ENCODE data around the gene CNTNAP1. TPM values are rescaled to one million over a fixed set of nuclear protein-coding genes. Genes with fewer than 3 reads are reported as not detected.

Gene CNTNAP1
- 6.7 and 9.9 TPM in 2 replicates for total RNA-seq

DNA sequence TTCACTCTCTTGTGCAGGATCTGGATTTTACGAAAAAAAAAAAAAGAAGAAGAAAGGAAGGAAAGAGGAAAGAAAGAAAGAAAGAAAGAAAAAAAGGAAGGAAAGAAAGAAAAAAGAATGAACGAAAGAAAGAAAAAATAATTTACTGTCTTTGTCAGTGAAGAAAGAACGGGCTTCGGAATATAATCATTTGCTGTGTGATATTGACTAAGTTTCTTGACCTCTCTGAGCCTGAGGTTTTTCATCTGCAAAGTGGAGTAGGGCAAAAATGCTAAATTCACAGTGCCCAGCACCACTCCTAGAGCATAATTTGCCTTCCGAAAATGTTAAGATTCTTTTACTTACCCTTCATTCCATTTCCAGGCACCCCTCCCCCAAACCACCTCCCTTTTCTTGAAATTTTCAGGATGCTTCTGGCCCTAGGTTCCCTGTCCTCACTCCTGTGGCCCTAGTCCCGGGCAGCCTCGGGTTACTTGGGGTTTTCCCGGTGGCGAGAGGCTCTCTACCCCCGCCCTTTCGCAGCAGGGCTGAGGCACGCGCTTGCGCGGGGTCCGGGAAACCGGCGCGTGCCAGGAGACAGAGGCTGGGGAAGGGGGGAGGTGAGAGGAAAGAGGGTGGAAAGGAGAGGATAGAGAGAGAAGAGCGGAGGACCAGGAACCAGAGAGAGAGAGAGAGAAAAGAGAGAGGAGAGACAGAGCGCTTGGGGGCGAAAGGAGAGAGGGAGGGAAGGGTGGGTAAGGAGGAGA is at the start of gene CNTNAP1:
CNTNAP1 (plus strand) TSS at position 556 of the 746 bp plus-strand sequence. CDS start 299 bp downstream, outside the sequence.

DNA sequence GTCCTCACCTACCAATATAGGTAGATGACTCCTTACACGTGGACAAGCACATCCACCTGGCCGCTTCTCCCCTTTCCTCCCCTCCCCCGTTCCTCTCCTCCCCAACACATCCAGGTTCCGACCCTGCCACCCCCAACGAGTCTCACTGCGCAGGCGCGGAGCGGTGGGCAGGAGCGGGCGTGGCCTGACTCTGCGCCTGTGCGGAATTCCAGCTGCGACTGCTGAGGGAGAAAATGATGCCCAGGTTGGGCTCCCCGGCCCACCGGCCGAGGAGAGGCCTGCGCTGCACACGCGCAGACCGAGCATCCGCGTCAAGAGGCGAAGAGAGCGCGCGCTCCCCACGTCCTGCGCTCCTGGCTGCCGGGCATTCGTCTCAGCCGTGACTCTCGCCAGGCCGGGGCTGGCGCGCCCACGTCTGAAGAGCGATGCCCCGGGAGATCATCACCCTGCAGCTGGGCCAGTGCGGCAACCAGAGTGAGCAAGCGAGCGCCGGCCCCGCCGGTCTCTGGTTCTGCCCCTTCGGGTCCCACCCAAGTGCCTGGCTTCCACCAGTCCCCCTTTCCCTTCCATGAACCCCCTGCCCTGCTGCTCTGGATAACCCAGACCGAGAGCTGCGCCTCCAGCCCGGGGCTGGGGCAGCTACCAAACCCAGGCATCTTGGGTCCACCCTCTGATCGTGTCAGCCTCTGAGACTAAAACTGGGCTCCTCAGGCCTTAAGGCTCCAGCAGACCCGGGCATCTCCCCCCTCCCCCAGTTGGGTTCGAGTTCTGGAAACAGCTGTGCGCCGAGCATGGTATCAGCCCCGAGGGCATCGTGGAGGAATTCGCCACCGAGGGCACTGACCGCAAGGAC is 23.0 kb upstream of the CNTNAP1 start, which contains the start of gene TUBG2:
TUBG2 (plus strand) TSS at position 206 of the 853 bp plus-strand sequence; CDS start at position 426, 220 bp downstream.

DNA sequence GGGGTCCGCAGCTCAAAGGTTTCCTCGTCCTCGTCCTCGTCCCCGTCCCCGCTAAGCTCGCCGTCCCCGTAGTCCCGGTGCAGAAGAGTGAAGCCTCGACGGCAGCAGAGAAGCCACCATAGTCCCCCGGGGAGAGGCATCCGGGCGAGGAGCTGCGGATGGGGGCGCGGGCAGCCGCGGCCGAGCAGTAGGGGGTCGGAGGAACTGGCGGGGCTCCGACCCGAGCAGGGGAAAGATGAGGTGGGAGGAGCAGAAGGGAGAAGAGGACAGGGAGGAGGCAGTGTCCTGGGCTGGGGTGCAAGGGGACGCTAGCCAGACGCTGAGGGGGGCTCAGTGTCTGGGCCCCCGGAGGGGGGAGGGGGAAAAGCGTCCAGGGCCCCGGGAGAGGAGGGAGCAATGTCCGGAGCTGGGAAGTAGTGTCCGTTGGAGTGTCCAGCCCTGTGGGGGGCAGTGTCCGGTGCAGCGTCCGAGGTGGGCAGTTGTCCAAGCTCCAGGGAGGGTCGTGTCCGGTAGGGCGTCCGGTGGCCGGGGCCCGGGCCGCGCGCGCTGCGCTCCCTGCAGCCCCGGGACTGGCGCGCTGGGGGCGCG is 5.8 kb upstream of the CNTNAP1 start, which contains the start of gene PLEKHH3:
PLEKHH3 (minus strand) TSS at position 571 of the 588 bp plus-strand sequence; CDS start at position 140, 431 bp downstream.

DNA sequence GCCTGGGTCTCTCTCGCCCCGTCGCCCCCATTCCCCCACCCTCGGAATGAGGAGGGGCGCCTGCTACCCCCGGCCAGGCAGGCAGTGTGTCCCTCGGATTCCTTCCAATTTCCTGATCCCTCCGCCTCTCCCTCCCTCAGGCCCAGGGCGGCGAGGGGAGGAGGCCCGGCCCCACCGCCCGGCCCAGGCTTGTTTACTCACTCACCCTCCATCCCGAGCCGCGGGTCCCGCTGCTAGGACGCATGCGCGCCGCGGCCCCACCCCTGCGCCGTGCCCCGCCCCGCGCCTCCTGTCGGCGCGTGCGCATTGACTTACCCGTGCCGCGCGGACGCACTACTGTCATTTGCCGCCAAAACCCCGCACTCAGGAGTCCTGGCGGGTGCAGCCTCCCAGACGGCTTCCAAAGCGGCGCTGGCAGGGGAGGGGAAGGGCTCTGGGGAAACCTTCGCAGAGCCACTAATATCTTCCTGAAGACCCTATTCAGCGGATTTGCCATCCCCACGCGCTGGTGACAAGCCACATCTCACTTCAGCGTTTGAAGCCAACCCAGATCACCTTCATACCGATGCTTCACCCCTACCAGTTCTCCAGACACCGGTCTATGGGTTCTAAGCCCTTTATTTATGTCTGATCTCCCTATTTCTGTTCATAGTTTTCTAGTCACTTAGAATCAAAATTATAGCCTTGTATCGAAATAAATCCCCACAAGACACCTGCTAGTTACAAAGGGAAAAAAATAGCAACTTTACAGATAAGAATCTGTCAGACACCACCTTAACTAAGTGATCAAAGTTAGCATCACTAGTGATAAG is 62.7 kb downstream of the CNTNAP1 start, which contains the start of gene EZH1:
EZH1 (minus strand) TSS at position 235 of the 812 bp plus-strand sequence. CDS start 16,099 bp downstream, outside the sequence.

Other genes with a start within 250 kb of the CNTNAP1 start
- 17.2 and 18.1 TPM in 2 replicates for gene ATP6V0A1, start 223.7 kb upstream of the CNTNAP1 start, total RNA-seq
- 23.3 and 32.3 TPM in 2 replicates for gene NAGLU, start 146.3 kb upstream of the CNTNAP1 start, total RNA-seq
- 0.76 and 1.4 TPM in 2 replicates for gene HSD17B1, start 129.6 kb upstream of the CNTNAP1 start, total RNA-seq
- 7.5 and 9.0 TPM in 2 replicates for gene COASY, start 120.4 kb upstream of the CNTNAP1 start, total RNA-seq
- 30.3 and 34.1 TPM in 2 replicates for gene MLX, start 115.4 kb upstream of the CNTNAP1 start, total RNA-seq
- 1.1 and 1.3 TPM in 2 replicates for gene PSMC3IP, start 104.8 kb upstream of the CNTNAP1 start, total RNA-seq
- 65.7 and 83.3 TPM in 2 replicates for gene RETREG3, start 73.2 kb upstream of the CNTNAP1 start, total RNA-seq
- gene TUBG1, start 72.8 kb upstream of the CNTNAP1 start, total RNA-seq, result 10.8 and 11.5 TPM in 2 replicates
- 4.2 and 5.4 TPM in 2 replicates for gene TUBG2, start 23.2 kb upstream of the CNTNAP1 start, total RNA-seq
- 13.0 and 16.8 TPM in 2 replicates for gene PLEKHH3, start 5.5 kb upstream of the CNTNAP1 start, total RNA-seq
- gene CCR10, start 688 bp upstream of the CNTNAP1 start, total RNA-seq, result 2.4 and 3.9 TPM in 2 replicates
- 12.4 and 13.8 TPM in 2 replicates for gene EZH1, start 62.5 kb downstream of the CNTNAP1 start, total RNA-seq
- gene RAMP2, start 78.7 kb downstream of the CNTNAP1 start, total RNA-seq, result 15.6 and 21.5 TPM in 2 replicates
- gene VPS25, start 90.9 kb downstream of the CNTNAP1 start, total RNA-seq, result 42.3 and 46.2 TPM in 2 replicates
- 0.54 and 1.5 TPM in 2 replicates for gene WNK4, start 98.1 kb downstream of the CNTNAP1 start, total RNA-seq
- gene COA3, start 116.2 kb downstream of the CNTNAP1 start, total RNA-seq, result 63.1 and 74.3 TPM in 2 replicates
- not detected in 2 replicates for gene CNTD1, start 116.3 kb downstream of the CNTNAP1 start, total RNA-seq
- 143 and 162 TPM in 2 replicates for gene BECN1, start 141.8 kb downstream of the CNTNAP1 start, total RNA-seq
- gene PSME3, start 150.9 kb downstream of the CNTNAP1 start, total RNA-seq, result 48.9 and 65.9 TPM in 2 replicates
- 0.22 and 0.43 TPM in 2 replicates for gene AOC2, start 162.0 kb downstream of the CNTNAP1 start, total RNA-seq
- gene AOC3, start 168.7 kb downstream of the CNTNAP1 start, total RNA-seq, result 0.33 and 0.43 TPM in 2 replicates
- not detected in 2 replicates for gene G6PC1, start 218.3 kb downstream of the CNTNAP1 start, total RNA-seq